Osteoblast (primary cell): ENCODE data around the gene FBXL17. TPM values are rescaled to one million over a fixed set of nuclear protein-coding genes. Genes with fewer than 3 reads are reported as not detected.

Source experiments
- DNase-seq: peaks from one replicate; pipeline ENCODE4 v3.0.0; 2011; ENCODE audit warnings: low spot score, mixed read lengths; ENCODE audit not compliant: insufficient read length; ENCODE audit errors: missing footprints
- H2AFZ ChIP-seq: 2 replicates; pipeline ENCODE4 v1.6.0; 2011; ENCODE audit warnings: mild to moderate bottlenecking, low read length
- H3K27ac ChIP-seq: 2 replicates; pipeline ENCODE4 v1.5.1; 2011; ENCODE audit warnings: mild to moderate bottlenecking, low read depth, low read length, moderate library complexity
- H3K27me3 ChIP-seq: 2 replicates; pipeline ENCODE4 v1.6.0; 2012; ENCODE audit warnings: mild to moderate bottlenecking, control low read depth, inconsistent platforms, low read length, moderate library complexity; ENCODE audit not compliant: insufficient read depth
- H3K36me3 ChIP-seq: 2 replicates; pipeline ENCODE4 v1.5.1; 2011; ENCODE audit warnings: mild to moderate bottlenecking, low read length, control low read depth, moderate library complexity; ENCODE audit not compliant: insufficient read depth
- H3K4me1 ChIP-seq: 2 replicates; pipeline ENCODE4 v1.5.1; 2011; ENCODE audit warnings: mild to moderate bottlenecking, low read length, control low read depth, moderate library complexity; ENCODE audit not compliant: insufficient read depth
- H3K4me2 ChIP-seq: 2 replicates; pipeline ENCODE4 v1.6.0; 2011; ENCODE audit warnings: mild to moderate bottlenecking, low read length; ENCODE audit not compliant: insufficient read depth
- H3K4me3 ChIP-seq: fragments of 200-600 bp; sonication (generic); 3 replicates; pipeline ENCODE4 v1.5.1; 2012; ENCODE audit warnings: mild to moderate bottlenecking, low read length, inconsistent platforms; ENCODE audit not compliant: insufficient read depth
- H3K79me2 ChIP-seq: 2 replicates; pipeline ENCODE4 v1.6.0; 2012; ENCODE audit warnings: mild to moderate bottlenecking, low read length, control low read depth, inconsistent platforms; ENCODE audit not compliant: insufficient read depth
- H3K9me3 ChIP-seq: 2 replicates; pipeline ENCODE4 v1.5.1; 2011; ENCODE audit warnings: low read depth, low read length, control low read depth
- H4K20me1 ChIP-seq: 2 replicates; pipeline ENCODE4 v1.6.0; 2012; ENCODE audit warnings: mild to moderate bottlenecking, low read length, control low read depth; ENCODE audit not compliant: insufficient read depth
- CTCF ChIP-seq: IDR thresholded peaks from 2 replicates; pipeline ENCODE4 v1.5.1; 2011; ENCODE audit warnings: mild to moderate bottlenecking, low read depth, low read length, moderate library complexity; ENCODE audit errors: extremely low read depth
- total RNA-seq: library from RNA; depleted of rRNA; stranded (reverse); fragments of >200 nt; gene quantifications from 2 replicates; pipeline ENCODE4 v1.2.3, GENCODE V29; 2012

The FBXL17 gene
- total RNA-seq, 1 donor = 19.5 TPM

GRCh38 chr5:108025957-108026356, 355.9 kb downstream of the FBXL17 start:
- H3K79me2 ChIP-seq = no peaks in the 10 kb centered on the region
- no peaks in the 10 kb centered on the region for H3K36me3 ChIP-seq
- no peaks in the 10 kb centered on the region for H4K20me1 ChIP-seq
- no peak overlapping the region for H2AFZ ChIP-seq
- TF ChIP-seq CTCF = no peak
- no peaks in the 10 kb centered on the region for H3K9me3 ChIP-seq
- H3K4me2 ChIP-seq = no peak overlapping the region
- DNase-seq = no peak
- H3K27ac ChIP-seq = no peak overlapping the region
- H3K4me1 ChIP-seq = no peaks in the 10 kb centered on the region
- H3K4me3 ChIP-seq = no peak overlapping the region
- no peaks in the 10 kb centered on the region for H3K27me3 ChIP-seq

DNA sequence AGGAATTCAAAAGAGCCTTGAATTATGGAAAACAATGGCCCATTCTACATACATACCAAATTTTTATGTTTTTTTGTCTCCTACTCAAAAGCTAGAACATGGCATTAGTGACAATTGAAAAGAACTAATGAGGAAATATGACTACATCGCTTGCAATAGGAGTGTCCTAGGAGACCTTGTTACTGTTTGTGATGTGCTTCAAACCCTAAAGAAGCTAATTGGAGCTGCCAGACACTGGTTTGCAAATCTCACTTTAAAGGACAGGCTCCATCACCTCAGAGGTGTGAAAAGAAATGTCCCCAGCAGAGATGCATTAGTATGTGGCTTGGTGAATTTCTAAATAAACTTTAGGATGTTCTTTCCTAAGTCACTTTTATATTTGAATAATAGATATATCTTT, 356.9 kb downstream of the FBXL17 start:
- H3K4me3 ChIP-seq = no peak overlapping the region
- no peak for DNase-seq
- H3K36me3 ChIP-seq = no peaks in the 10 kb centered on the region
- H3K79me2 ChIP-seq = no peaks in the 10 kb centered on the region
- H3K4me1 ChIP-seq = no peaks in the 10 kb centered on the region
- no peaks in the 10 kb centered on the region for H4K20me1 ChIP-seq
- H3K27ac ChIP-seq = no peak overlapping the region
- H3K4me2 ChIP-seq = no peak overlapping the region
- no peaks in the 10 kb centered on the region for H3K27me3 ChIP-seq
- H3K9me3 ChIP-seq = no peaks in the 10 kb centered on the region
- no peak overlapping the region for H2AFZ ChIP-seq
- no peak for TF ChIP-seq CTCF

DNA sequence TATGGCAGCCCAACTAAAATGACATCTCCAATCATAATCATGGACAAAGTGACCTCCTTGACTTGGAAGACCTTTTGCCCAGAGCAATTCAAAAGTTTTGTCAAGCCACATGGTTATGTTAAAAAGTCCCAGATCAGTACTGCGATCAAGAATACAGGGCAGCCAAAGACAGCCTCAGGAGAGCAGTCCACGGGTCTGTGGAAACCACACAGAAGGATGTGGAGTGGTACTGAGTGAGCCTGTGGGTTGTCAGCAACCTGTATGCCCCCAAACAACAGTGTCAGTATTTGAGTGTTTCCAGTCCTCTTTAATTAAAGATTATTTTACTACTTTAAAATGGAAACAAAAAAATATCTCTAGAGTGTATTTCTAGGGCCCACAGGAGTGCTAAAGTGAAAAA, 365.8 kb downstream of the FBXL17 start:
- Histone ChIP-seq H3K27me3 (no peaks in the 10 kb centered on the region), H3K4me3 (no peak overlapping the region), H3K9me3 (no peaks in the 10 kb centered on the region), H2AFZ (no peak overlapping the region), H4K20me1 (no peaks in the 10 kb centered on the region), H3K4me1 (no peaks in the 10 kb centered on the region), H3K4me2 (no peak overlapping the region), H3K36me3 (no peaks in the 10 kb centered on the region), H3K79me2 (no peaks in the 10 kb centered on the region), H3K27ac (no peak overlapping the region)
- no peak for DNase-seq
- no peak for TF ChIP-seq CTCF

GRCh38 chr5:108006791-108007190, 375.1 kb downstream of the FBXL17 start:
- Histone ChIP-seq H4K20me1 (no peaks in the 10 kb centered on the region), H3K27ac (no peak overlapping the region), H3K4me1 (peaks cover 5% of the 10 kb centered on the region), H3K4me2 (no peak overlapping the region), H3K27me3 (no peaks in the 10 kb centered on the region), H2AFZ (no peak overlapping the region), H3K36me3 (no peaks in the 10 kb centered on the region), H3K4me3 (no peak overlapping the region), H3K79me2 (no peaks in the 10 kb centered on the region), H3K9me3 (no peaks in the 10 kb centered on the region)
- no peak for TF ChIP-seq CTCF
- no peak for DNase-seq
